GM10847 (cell line): ENCODE results near the gene NOL7.

Experiments
- POLR2A ChIP-seq: IDR thresholded peaks from 2 replicates; pipeline ENCODE4 v1.6.1; 2011; ENCODE audit not compliant: insufficient read length; ENCODE audit errors: extremely low read depth

NOL7 gene

GRCh38 chr6:13614926-13615791 is at the start of gene NOL7:
Gene NOL7 (plus strand): TSS chr6:13615335. CDS start chr6:13615359, 24 bp downstream.
- TF ChIP-seq POLR2A = peak; percentile 97

GRCh38 chr6:13565921-13566320 is 49.2 kb upstream of the NOL7 start:
- no peak for TF ChIP-seq POLR2A

- TF ChIP-seq POLR2A = no peak
Measured at GRCh38 chr6:13566500-13566899, 48.6 kb upstream of the NOL7 start.

- TF ChIP-seq POLR2A = no peak
Measured at GRCh38 chr6:13568970-13569369, 46.2 kb upstream of the NOL7 start.

- no peak for TF ChIP-seq POLR2A
Measured at GRCh38 chr6:13572240-13572639, 42.9 kb upstream of the NOL7 start.

GRCh38 chr6:13572951-13573654 is 42.0 kb upstream of the NOL7 start:
- TF ChIP-seq POLR2A = no peak

GRCh38 chr6:13573669-13574110 is 41.4 kb upstream of the NOL7 start:
- no peak for TF ChIP-seq POLR2A

GRCh38 chr6:13574149-13574570 is 41.0 kb upstream of the NOL7 start:
- peak; percentile 87 for TF ChIP-seq POLR2A

GRCh38 chr6:13574571-13575376 is 40.4 kb upstream of the NOL7 start, which contains the start of gene SIRT5:
Gene SIRT5 (plus strand): TSS chr6:13574601. CDS start chr6:13584111, 9,510 bp downstream.
- peak; percentile 48 for TF ChIP-seq POLR2A

- TF ChIP-seq POLR2A = no peak
Measured at GRCh38 chr6:13575377-13575775, 39.8 kb upstream of the NOL7 start.

- TF ChIP-seq POLR2A = no peak
Measured at GRCh38 chr6:13576017-13576416, 39.1 kb upstream of the NOL7 start.

- no peak for TF ChIP-seq POLR2A
Measured at GRCh38 chr6:13577926-13578325, 37.2 kb upstream of the NOL7 start.

GRCh38 chr6:13579911-13580310 is 35.2 kb upstream of the NOL7 start:
- no peak for TF ChIP-seq POLR2A

GRCh38 chr6:13581700-13582229 is 33.4 kb upstream of the NOL7 start:
- TF ChIP-seq POLR2A = no peak
